HepG2 (cell line): ENCODE data around the gene NGRN. TPM values are rescaled to one million over a fixed set of nuclear protein-coding genes. Genes with fewer than 3 reads are reported as not detected.

Experiments used
- IKZF1 ChIP-seq: fragments of 450-650 bp; IDR thresholded peaks from 2 replicates; pipeline ENCODE4 v1.7.1; 2016
- MLLT10 ChIP-seq: sonication (generic); formaldehyde crosslinking; IDR thresholded peaks from 2 replicates; pipeline ENCODE4 v1.4.0; 2020; ENCODE audit warnings: missing genetic modification reagents
- PHB2 ChIP-seq: fragments of 450-650 bp; IDR thresholded peaks from 2 replicates; pipeline ENCODE4 v1.6.1; 2018; ENCODE audit not compliant: partially characterized antibody
- RBAK ChIP-seq: sonication (generic); formaldehyde crosslinking; IDR thresholded peaks from 2 replicates; pipeline ENCODE4 v1.5.1; 2020; ENCODE audit warnings: mild to moderate bottlenecking, missing genetic modification reagents
- RFX3 ChIP-seq: IDR thresholded peaks from 2 replicates; pipeline ENCODE4 v1.6.1; 2016; ENCODE audit warnings: missing biosample characterization, missing genetic modification reagents
- RNF2 ChIP-seq: fragments of 450-650 bp; conservative IDR thresholded peaks from 2 replicates; pipeline ENCODE4 v1.6.1; 2016; ENCODE audit warnings: low read depth
- TCF7 ChIP-seq: sonication (generic); IDR thresholded peaks from 2 replicates; pipeline ENCODE4 v1.6.1; 2016; ENCODE audit warnings: antibody characterized with exemption, low read depth
- TMF1 ChIP-seq: sonication (generic); formaldehyde crosslinking; IDR thresholded peaks from 2 replicates; pipeline ENCODE4 v1.8.1; 2022; ENCODE audit warnings: low read depth, missing genetic modification reagents
- ZBTB38 ChIP-seq: sonication (generic); formaldehyde crosslinking; IDR thresholded peaks from 2 replicates; pipeline ENCODE4 v1.5.1; 2020; ENCODE audit warnings: mild to moderate bottlenecking, missing genetic modification reagents
- ZNF121 ChIP-seq: sonication (generic); formaldehyde crosslinking; IDR thresholded peaks from 2 replicates; pipeline ENCODE4 v1.5.0; 2020; ENCODE audit warnings: mild to moderate bottlenecking, missing genetic modification reagents
- ZNF207 ChIP-seq: fragments of 450-650 bp; IDR thresholded peaks from 2 replicates; pipeline ENCODE4 v1.6.1; 2016; ENCODE audit warnings: antibody characterized with exemption, borderline replicate concordance
- ZNF260 ChIP-seq: sonication (generic); formaldehyde crosslinking; IDR thresholded peaks from 2 replicates; pipeline ENCODE4 v1.4.0; 2020; ENCODE audit warnings: missing genetic modification reagents, low read depth, mild to moderate bottlenecking, borderline replicate concordance
- ZNF546 ChIP-seq: sonication (generic); formaldehyde crosslinking; conservative IDR thresholded peaks from 2 replicates; pipeline ENCODE4 v1.8.1; 2023; ENCODE audit warnings: mild to moderate bottlenecking, missing genetic modification reagents
- ZNF567 ChIP-seq: sonication (generic); formaldehyde crosslinking; IDR thresholded peaks from 2 replicates; pipeline ENCODE4 v1.8.1; 2023; ENCODE audit warnings: mild to moderate bottlenecking, missing genetic modification reagents, borderline replicate concordance
- ZNF598 ChIP-seq: sonication (generic); formaldehyde crosslinking; IDR thresholded peaks from 2 replicates; pipeline ENCODE4 v1.5.1; 2020; ENCODE audit warnings: mild to moderate bottlenecking, missing genetic modification reagents, borderline replicate concordance
- ZNF788 ChIP-seq: sonication (generic); formaldehyde crosslinking; IDR thresholded peaks from 2 replicates; pipeline ENCODE4 v1.5.0; 2020; ENCODE audit warnings: mild to moderate bottlenecking, missing genetic modification reagents, borderline replicate concordance
- ZSCAN21 ChIP-seq: sonication (generic); formaldehyde crosslinking; IDR thresholded peaks from 2 replicates; pipeline ENCODE4 v1.8.0; 2022; ENCODE audit warnings: mild to moderate bottlenecking, missing genetic modification reagents, moderate library complexity, borderline replicate concordance
- polyA plus RNA-seq, 8 experiments: library from polyadenylated mRNA; depleted of rRNA in 3 of 8; stranded (reverse) in 7 of 8; unstranded in 1 of 8; fragments of >200 nt; fragmentation: Illumina TruSeq in 4 of 8; extraction: Trizol in 4 of 8; gene quantifications; 2 replicates each; pipeline versions ENCODE4 v1.2.1 to v1.2.3, GENCODE V29; 2011 to 2016; ENCODE audit warnings: low read depth in 4 of 8, missing spikeins in 1 of 8, mixed read lengths in 1 of 8; ENCODE audit not compliant: insufficient read depth in 1 of 8
- total RNA-seq, 5 experiments: library from RNA; depleted of rRNA; stranded (reverse); fragments of >200 nt; fragmentation: Illumina TruSeq; extraction: Trizol; gene quantifications; 2 replicates each; pipeline ENCODE4 v1.2.3, GENCODE V29; 2016; ENCODE audit warnings: low read depth in 1 of 5
- TF ChIP-seq, protein P1 (sequence below): sonication (generic); formaldehyde crosslinking; IDR thresholded peaks from 2 replicates; pipeline ENCODE4 v1.4.0; 2020; ENCODE audit warnings: missing genetic modification reagents
- TF ChIP-seq, protein P2 (sequence below): sonication (generic); formaldehyde crosslinking; IDR thresholded peaks from 2 replicates; pipeline ENCODE4 v1.5.1; 2020; ENCODE audit warnings: missing genetic modification reagents, mild to moderate bottlenecking, borderline replicate concordance
- TF ChIP-seq, protein P3 (sequence below): sonication (generic); formaldehyde crosslinking; IDR thresholded peaks from 2 replicates; pipeline ENCODE4 v1.5.1; 2020; ENCODE audit warnings: mild to moderate bottlenecking, moderate library complexity, missing genetic modification reagents
- TF ChIP-seq, protein P4 (sequence below): IDR thresholded peaks from 2 replicates; pipeline ENCODE4 v1.6.1; 2016; ENCODE audit warnings: low read depth, control low read depth

NGRN gene
- total and polyA plus RNA-seq, 2 of the 13 experiments (the other 11 are each of a cell fraction or from before 2014, with no cell fraction given): 39.8 to 63.7 TPM

DNA sequence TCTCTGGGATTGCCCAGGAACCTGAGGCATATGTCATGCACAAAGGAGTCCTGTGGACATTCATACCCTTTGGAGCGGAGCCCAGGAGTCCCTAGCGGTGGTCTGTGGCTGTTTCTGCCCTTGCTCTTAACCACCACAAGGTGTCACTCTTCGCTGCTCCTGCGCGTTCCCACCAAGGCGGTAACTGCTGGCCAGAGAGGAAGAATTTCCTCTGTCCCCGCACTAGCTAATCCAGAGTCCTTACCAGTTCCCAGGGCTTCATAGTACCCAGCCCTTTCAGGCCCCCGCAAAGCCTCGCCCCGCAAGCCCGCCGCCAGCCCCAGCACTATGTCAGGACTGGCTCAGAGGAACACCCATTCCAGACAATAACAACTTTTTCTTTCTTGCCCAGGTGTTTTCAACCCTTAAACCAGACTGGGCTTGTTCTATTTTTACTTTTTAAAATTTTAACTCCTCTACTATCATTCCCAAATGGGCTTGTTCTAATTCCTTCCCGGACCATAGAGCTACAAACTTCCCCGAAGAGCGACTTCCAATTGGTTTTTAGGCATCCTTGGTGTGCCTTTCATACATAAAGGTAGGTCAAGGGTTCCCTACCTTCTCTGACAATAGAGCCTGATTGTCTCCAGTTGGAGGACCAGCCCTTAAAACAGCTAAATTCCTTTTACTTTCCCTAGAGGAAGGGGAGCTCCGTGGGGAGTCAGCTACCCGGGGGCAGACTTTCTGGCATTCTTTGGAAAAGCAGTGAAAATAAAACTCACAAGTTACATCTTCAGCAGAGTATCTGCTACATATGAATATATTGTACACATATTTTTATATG, 54.8 kb downstream of the NGRN start (continued):
- TF ChIP-seq PHB2 (no peak), ZNF121 (no peak), ZNF260 (CRISPR knock-in tag) (no peak), ZNF598 (no peak), ZNF546 (CRISPR knock-in tag) (no peak), TCF7 (no peak), MLLT10 (CRISPR knock-in tag) (no peak), ZNF788 (CRISPR knock-in tag) (no peak; the same call in 1 of the 2 replicates), ZSCAN21 (CRISPR knock-in tag) (no peak), TMF1 (CRISPR knock-in tag) (no peak), IKZF1 (no peak), ZNF207 (no peak), ZBTB38 (CRISPR knock-in tag) (0 out of 2 replicates have a peak, but pooled peaks have one; percentile 17), RBAK (CRISPR knock-in tag) (no peak), RFX3 (CRISPR knock-in tag) (no peak), ZNF567 (CRISPR knock-in tag) (no peak), RNF2 (no peak)
- TF ChIP-seq, protein P1, sequence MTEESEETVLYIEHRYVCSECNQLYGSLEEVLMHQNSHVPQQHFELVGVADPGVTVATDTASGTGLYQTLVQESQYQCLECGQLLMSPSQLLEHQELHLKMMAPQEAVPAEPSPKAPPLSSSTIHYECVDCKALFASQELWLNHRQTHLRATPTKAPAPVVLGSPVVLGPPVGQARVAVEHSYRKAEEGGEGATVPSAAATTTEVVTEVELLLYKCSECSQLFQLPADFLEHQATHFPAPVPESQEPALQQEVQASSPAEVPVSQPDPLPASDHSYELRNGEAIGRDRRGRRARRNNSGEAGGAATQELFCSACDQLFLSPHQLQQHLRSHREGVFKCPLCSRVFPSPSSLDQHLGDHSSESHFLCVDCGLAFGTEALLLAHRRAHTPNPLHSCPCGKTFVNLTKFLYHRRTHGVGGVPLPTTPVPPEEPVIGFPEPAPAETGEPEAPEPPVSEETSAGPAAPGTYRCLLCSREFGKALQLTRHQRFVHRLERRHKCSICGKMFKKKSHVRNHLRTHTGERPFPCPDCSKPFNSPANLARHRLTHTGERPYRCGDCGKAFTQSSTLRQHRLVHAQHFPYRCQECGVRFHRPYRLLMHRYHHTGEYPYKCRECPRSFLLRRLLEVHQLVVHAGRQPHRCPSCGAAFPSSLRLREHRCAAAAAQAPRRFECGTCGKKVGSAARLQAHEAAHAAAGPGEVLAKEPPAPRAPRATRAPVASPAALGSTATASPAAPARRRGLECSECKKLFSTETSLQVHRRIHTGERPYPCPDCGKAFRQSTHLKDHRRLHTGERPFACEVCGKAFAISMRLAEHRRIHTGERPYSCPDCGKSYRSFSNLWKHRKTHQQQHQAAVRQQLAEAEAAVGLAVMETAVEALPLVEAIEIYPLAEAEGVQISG (CRISPR knock-in tag): peak; percentile 86
- TF ChIP-seq, protein P2, sequence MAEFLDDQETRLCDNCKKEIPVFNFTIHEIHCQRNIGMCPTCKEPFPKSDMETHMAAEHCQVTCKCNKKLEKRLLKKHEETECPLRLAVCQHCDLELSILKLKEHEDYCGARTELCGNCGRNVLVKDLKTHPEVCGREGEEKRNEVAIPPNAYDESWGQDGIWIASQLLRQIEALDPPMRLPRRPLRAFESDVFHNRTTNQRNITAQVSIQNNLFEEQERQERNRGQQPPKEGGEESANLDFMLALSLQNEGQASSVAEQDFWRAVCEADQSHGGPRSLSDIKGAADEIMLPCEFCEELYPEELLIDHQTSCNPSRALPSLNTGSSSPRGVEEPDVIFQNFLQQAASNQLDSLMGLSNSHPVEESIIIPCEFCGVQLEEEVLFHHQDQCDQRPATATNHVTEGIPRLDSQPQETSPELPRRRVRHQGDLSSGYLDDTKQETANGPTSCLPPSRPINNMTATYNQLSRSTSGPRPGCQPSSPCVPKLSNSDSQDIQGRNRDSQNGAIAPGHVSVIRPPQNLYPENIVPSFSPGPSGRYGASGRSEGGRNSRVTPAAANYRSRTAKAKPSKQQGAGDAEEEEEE (CRISPR knock-in tag): no peak; the same call in 1 of the 2 replicates
- TF ChIP-seq, protein P3, sequence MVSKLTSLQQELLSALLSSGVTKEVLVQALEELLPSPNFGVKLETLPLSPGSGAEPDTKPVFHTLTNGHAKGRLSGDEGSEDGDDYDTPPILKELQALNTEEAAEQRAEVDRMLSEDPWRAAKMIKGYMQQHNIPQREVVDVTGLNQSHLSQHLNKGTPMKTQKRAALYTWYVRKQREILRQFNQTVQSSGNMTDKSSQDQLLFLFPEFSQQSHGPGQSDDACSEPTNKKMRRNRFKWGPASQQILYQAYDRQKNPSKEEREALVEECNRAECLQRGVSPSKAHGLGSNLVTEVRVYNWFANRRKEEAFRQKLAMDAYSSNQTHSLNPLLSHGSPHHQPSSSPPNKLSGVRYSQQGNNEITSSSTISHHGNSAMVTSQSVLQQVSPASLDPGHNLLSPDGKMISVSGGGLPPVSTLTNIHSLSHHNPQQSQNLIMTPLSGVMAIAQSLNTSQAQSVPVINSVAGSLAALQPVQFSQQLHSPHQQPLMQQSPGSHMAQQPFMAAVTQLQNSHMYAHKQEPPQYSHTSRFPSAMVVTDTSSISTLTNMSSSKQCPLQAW: no peak
- TF ChIP-seq, protein P4, sequence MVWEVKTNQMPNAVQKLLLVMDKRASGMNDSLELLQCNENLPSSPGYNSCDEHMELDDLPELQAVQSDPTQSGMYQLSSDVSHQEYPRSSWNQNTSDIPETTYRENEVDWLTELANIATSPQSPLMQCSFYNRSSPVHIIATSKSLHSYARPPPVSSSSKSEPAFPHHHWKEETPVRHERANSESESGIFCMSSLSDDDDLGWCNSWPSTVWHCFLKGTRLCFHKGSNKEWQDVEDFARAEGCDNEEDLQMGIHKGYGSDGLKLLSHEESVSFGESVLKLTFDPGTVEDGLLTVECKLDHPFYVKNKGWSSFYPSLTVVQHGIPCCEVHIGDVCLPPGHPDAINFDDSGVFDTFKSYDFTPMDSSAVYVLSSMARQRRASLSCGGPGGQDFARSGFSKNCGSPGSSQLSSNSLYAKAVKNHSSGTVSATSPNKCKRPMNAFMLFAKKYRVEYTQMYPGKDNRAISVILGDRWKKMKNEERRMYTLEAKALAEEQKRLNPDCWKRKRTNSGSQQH (CRISPR knock-in tag): no peak
